HG03571 (cell line): ENCODE measurements around the gene ABCC9.

Experiments used
- ATAC-seq: cut with Tn5 transposase; IDR thresholded peaks from one replicate; pipeline ENCODE4 v1.9.1; 2021; ENCODE audit not compliant: unreplicated experiment

The ABCC9 gene

DNA sequence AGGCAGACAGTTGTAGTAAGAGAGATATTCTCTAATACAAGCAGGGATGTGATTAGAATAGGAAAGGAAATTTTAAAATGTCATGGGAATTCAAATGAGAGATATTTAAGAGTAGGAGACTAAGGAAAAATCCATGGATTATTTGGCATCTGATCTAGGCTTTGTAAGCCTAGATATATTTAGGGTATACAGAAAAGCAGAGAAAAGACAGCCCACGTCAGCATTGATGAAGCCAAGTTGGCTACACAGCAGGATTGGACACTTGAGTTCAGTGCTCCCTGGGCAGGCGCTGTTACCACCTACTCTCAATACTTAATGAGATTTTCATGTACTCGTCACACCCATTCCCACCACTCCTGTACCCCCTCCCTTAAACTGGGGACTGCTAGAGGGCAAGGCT lies 165.1 kb downstream of the ABCC9 start:
- no peak for ATAC-seq

DNA sequence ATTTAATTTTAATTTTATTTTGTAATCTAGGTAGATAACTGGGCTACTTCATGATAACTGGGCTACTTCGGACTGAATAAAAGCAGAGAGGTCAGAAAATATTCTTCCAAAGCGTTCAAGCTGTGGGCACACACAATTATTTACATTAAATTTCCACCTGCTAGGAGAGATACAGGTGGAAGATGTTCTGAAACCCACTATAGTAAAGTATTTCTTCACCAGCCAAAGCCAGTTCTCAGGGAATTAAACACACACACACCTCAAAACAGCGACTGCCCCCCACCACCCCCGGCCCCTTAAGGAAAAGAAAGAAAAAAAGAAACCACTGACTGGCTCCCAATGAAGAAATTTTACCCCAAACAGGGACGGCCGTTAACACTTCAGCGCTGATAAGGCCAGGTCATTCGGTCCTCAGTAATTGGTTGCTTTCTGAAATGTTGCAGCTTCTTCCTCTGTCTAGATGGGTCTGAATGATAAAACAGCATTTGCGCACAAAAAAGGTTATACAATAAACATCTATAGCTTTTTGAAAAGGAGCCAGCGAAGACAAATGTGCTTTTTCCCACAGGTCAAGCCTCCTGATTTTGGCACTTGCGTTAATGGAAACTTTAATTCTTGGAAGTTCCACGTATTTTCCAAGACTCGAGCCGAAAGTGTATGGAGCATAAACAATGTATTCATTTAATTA lies 165.9 kb downstream of the ABCC9 start:
- ATAC-seq: no peak

DNA sequence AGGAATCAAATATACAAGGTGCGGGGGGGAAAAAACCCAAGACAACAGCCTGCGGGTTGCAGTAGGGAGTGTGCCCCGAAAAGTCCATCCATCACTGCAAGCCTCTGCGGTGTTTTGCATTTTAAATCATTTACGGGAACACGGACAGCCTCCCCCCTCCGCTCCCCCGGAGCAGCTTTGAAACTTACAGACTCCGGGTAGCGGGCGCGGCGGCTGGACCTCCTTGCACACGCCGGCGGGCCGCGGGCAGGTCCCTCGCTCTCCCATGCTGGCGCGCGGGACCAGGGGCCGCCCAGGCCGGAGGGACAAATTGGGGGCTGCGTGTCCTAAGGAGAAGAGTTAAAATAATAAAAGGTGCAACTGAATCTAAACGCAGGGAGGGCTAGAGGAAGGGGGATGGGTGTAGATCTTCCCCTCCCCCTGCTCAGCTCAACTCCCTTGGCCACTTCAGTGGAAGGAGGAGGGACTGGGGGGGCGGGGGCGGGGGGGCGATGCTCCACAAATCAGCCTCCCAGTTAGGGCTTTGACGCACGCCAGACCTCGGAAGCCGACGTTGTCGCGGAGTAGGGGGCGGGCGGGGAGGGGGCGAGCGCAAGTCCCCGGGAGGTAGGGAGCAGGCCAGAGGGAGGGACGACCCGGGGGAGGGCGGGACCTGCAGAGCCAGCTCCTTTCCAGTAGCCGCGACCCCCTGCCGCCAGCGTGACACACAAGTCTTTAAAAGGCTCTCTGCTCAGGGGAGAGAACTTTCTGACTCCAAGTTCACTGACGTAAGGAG lies 166.7 kb downstream of the ABCC9 start, which contains the start of gene KCNJ8:
KCNJ8 (minus strand) TSS at position 349 of the 775 bp plus-strand sequence. CDS start 1,090 bp downstream, outside the sequence.
- no peak for ATAC-seq

DNA sequence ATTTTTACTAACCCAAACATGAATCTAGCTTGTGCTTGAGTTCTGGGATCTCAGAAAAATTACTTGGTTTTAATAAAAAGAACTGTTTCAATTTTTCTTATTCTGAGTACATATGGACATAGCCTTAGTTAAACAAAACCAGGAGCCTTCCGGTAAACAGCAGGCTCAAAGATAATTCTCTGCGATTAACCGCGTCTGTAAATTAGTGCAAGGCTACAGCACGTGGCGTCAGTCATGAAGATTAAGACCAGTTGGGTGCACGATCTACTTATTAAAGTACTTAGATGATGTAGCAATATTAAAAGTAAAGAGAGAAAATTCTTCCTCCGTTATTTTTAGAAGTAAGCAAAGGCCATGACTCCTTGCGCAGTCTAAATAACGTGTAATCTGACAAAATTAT lies 167.4 kb downstream of the ABCC9 start:
- ATAC-seq: no peak

DNA sequence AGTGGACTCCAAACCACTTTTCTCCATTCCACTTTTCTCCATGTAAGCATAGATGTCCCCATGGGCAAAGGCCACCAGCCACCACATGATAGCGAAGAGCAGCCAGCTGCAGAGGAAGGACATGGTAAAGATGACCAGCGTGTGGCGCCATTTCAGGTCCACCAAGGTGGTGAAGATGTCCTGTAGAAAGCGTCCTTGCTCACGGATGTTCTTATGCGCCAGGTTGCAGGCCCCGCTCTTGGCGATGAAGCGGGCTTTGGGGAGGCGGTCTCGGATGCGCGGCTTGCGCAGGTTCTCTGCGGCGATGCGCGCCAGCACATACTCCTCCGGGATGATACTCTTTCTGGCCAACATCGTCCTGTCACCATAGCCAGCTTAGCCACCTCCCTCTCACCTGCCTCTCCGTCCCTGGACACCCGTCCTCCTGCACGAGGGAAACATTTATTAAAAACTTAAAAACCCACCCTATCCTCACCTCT lies 167.9 kb downstream of the ABCC9 start:
- ATAC-seq: no peak

DNA sequence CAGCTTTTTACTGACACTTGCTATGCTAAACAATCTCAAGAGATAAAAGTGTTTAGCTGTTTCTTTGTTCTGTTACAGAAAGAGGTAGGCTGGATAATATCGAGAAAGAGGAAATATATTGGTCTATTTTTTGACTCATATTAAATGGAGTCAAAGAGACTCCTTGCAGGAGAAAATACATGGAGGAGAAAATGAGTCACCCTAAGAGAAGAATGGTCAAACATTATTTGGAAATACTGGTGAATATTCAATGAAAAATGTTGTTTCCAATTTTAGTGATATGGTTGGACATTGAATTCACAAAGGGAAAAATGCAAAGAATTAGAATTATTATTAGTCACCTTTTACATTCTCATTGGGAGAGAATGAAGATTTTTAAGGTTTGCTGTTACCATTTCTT lies 169.9 kb downstream of the ABCC9 start:
- ATAC-seq: no peak

DNA sequence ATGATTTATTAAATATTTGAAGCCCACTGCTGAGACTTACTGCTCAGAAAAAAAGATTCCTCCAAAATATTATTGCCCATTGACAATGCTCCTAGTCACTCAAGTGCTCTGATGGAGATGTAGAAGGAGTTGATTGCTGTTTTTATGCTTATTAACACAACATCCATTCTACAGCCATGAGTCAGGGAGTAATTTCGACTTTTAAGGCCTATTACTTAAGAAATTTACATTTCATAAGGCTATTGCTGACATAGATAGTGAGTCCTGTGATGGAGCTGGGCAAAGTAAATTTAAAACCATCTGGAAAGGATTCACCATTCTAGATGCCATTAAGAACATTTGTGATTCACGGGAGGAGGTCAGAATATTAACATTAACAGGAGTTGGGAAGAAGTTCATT lies 171.9 kb downstream of the ABCC9 start:
- no peak for ATAC-seq

DNA sequence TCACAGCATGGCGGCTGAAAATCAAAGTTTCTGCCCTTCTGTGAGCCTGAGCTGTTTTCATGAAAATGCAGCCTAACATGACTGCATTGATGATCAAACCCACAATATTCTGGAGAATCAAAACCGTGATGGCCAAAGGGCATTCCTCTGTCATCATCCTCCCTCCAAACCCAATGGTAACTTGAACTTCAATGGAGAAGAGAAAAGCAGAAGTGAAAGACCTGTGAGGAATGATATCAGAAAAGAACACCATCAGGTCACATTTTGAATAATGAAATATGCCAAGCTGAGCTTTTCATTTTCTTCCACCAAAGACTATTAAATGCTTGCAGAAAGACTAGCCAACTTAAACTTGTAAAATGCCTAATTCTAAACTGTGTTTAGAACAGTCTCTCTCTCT lies 174.8 kb downstream of the ABCC9 start:
- ATAC-seq: no peak

DNA sequence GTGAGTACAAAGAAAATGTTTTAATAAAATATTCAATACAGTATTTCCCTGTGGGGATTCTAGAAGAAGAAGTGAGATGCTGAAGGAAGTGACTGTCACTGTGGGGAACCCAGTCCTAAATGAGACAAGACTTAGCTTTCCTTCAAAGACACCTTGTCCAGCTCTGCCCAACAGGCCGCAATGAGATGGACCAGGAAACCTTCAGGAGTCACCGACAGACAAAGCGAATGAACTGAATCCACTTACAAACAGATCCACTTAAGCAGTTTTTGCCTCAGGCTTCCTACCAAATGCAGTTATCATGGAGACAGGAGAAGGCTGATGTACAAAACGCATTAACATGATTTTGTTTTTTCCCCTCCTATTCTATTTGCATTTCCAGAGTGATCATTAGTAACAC lies 176.3 kb downstream of the ABCC9 start:
- no peak for ATAC-seq

DNA sequence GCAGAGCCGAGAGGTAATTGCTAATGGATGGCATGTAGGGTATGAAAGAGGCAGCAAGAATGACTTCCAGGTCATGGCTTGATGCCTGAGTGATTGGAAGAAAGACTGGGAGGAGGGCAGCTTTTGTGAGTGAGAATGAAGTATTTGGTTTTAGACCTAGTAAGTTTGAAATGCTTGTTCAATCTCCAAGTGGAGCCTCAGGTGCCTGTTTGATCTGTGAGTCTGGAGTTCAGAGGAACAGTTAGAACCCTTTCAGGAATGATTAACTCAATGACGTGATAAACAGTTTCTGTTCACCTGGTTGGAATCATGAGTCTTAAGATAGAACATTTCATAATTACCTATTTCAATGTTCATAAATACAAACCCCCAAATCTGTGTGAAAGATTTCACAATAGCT lies 177.2 kb downstream of the ABCC9 start:
- no peak for ATAC-seq

DNA sequence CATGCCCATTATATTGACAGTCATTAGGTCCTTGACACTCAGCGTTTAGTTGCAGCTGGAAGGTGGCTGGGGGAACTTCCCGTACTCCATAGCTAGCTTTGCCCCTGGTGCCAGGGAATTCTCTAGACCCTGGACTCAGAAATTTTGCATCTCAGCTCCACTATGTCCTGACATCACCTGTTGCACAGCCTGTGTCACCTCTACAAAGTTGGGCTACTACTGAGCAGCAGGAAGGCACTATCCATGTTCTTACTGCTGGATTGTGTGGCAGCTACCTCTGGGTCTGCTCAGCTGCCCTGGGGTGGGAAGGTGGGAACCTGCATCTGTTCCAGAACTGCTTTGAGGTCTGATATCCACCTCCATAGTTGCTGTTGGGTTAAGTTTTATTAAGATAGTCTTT lies 177.7 kb downstream of the ABCC9 start:
- ATAC-seq: no peak

DNA sequence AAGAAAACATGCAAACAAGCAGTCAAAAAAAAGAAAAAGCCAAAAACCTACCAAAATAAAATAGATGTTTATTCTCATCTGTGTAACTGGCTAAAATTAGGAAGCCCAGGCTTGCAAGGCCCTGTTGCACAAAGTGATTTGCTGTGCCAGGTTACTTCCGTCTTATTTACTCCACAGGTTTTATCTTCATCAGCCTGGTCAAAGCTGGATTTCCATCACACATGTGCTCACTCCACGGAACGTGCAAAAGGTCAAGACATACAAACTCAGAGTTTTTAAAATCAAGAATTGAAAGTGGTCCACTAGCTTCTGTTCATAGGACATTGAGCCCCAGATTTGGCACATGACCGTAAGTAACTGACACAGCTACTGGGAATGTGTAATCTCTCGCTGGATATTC lies 181.5 kb downstream of the ABCC9 start:
- ATAC-seq: no peak

DNA sequence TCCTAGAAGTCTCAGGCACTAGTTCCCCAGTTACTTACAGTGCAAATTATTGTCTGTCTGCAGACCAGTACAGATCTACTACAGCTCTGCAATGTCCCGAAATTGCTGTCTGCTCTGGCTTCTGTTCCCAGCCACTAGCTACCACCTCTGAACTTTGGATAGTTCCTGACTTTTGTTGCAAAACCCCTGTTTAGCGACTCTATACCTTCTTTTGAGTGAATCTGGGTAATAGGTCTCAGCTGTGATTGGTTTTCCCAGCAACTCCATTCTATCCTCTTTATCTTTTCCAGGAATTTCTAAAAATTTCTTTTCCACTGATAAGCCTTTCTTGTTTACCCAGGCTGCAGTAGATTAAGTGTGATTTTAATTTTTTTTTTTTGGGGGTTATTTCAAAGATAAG lies 183.5 kb downstream of the ABCC9 start:
- no peak for ATAC-seq

DNA sequence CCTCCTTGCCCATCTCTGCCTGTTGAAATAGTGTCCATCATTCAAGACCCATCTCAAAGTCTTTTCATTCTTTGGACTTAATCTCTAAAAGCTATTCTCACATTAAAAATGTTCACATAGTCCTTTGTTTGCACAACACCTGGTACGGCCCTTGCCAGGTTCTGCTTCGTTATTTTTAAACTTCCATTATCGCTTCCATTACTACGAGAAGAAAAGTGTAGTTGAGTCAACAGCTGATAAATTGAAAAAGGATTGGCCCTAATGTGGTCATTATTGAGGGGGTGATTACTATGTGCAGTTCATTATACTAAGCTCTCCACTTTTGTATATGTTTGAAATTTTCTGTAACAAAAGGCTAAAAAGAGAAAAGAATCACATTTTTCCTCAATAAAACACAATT lies 184.5 kb downstream of the ABCC9 start:
- no peak for ATAC-seq

DNA sequence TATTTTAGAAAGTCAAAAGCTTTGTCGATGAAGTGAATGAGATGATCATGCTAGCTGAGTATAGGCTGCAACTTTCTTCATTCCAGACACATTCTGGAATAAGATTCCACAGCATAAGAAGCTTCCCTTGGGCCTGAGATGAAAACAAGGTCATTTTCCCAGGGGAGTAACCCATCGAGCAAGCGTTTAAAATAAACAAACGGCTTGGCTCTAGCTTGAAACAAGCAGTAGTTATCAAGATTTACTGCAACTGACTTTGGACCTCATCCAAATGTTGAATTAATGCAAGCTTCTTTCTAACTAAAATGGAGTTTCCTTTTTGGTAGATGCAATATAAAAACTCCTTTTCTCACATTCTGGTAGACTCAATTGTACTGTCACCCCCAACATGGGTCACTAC lies 189.7 kb downstream of the ABCC9 start:
- no peak for ATAC-seq
